IPS DF 6.9 (cell line): Measurements from ENCODE around the gene TFAP2D.

Experiments
- DNase-seq: peaks from one replicate; pipeline ENCODE4 v3.0.0-alpha.2; 2013; ENCODE audit warnings: low read depth, low spot score
- H3K27ac ChIP-seq: one replicate; pipeline ENCODE4 v1.5.1; 2013; ENCODE audit warnings: low read length, control low read depth
- H3K27me3 ChIP-seq: 2 replicates; pipeline ENCODE4 v1.6.1; 2013; ENCODE audit warnings: mild to moderate bottlenecking, low read length; ENCODE audit not compliant: control insufficient read depth, insufficient read depth
- H3K36me3 ChIP-seq: 2 replicates; pipeline ENCODE4 v1.6.1; 2013; ENCODE audit warnings: low read length; ENCODE audit not compliant: control insufficient read depth, insufficient read depth
- H3K4me1 ChIP-seq: 2 replicates; pipeline ENCODE4 v1.6.1; 2013; ENCODE audit warnings: low read length; ENCODE audit not compliant: control insufficient read depth, insufficient read depth
- H3K4me3 ChIP-seq: 2 replicates; pipeline ENCODE4 v1.5.1; 2013; ENCODE audit warnings: mild to moderate bottlenecking, low read length
- H3K9me3 ChIP-seq: 2 replicates; pipeline ENCODE4 v1.6.1; 2013; ENCODE audit warnings: low read length, inconsistent platforms; ENCODE audit not compliant: control insufficient read depth, insufficient read depth
- WGBS: extraction: QIAGEN DNeasy Blood & Tissue Kit; methylation state at CpG from one replicate; pipeline ENCODE4 v1.1.7; 2013; ENCODE audit warnings: mixed read lengths, missing lambda C conversion rate; ENCODE audit not compliant: insufficient read length, insufficient coverage; 5-methylcytosine and 5-hydroxymethylcytosine counted together

The TFAP2D gene

GRCh38 chr6:50817646-50817950 lies 104.3 kb downstream of the TFAP2D start:
- WGBS, result no CpG with 5 or more reads among the region's 2 CpGs
- Histone ChIP-seq H3K9me3 (no peaks in the 10 kb centered on the region), H3K4me1 (peaks cover 1% of the 10 kb centered on the region; the same call in 1 of the 2 replicates), H3K27me3 (peaks cover 52% of the 10 kb centered on the region), H3K36me3 (no peaks in the 10 kb centered on the region), H3K4me3 (no peak overlapping the region), H3K27ac (no peak overlapping the region)
- DNase-seq, result no peak

GRCh38 chr6:50818020-50818419 lies 104.7 kb downstream of the TFAP2D start:
- WGBS, result no CpG with 5 or more reads among the region's 6 CpGs
- Histone ChIP-seq H3K27me3 (peaks cover 56% of the 10 kb centered on the region), H3K4me3 (no peak overlapping the region), H3K4me1 (peaks cover 1% of the 10 kb centered on the region; the same call in 1 of the 2 replicates), H3K36me3 (no peaks in the 10 kb centered on the region), H3K27ac (no peak overlapping the region), H3K9me3 (no peaks in the 10 kb centered on the region)
- DNase-seq, result no peak

- WGBS, result no CpG with 5 or more reads among the region's 7 CpGs
- Histone ChIP-seq H3K36me3 (no peaks in the 10 kb centered on the region), H3K4me3 (peak within 1 kb of the TSS; percentile 2; the same call in 1 of the 2 replicates), H3K27me3 (peaks cover 62% of the 10 kb centered on the region), H3K4me1 (peaks cover 7% of the 10 kb centered on the region), H3K9me3 (no peaks in the 10 kb centered on the region), H3K27ac (no peak within 1 kb of the TSS)
- no peak for DNase-seq
These were observed 105.3 kb downstream of the TFAP2D start, which contains the start of gene TFAP2B for GRCh38 chr6:50818673-50819072. Gene TFAP2B, plus strand, starts transcription at chr6:50818871. Its CDS starts 21 bp downstream, at chr6:50818892.

GRCh38 chr6:50819466-50819903 lies 106.2 kb downstream of the TFAP2D start:
- no peak for DNase-seq
- Histone ChIP-seq H3K27ac (no peak overlapping the region), H3K4me1 (peaks cover 10% of the 10 kb centered on the region), H3K27me3 (peaks cover 67% of the 10 kb centered on the region), H3K9me3 (no peaks in the 10 kb centered on the region), H3K4me3 (peak overlapping the region; percentile 2; the same call in 1 of the 2 replicates), H3K36me3 (no peaks in the 10 kb centered on the region)
- no CpG with 5 or more reads among the region's 45 CpGs for WGBS

GRCh38 chr6:50819904-50820868 lies 106.9 kb downstream of the TFAP2D start:
- peak overlapping the region; percentile 8; the same call in 1 of the 2 replicates for H3K4me3 ChIP-seq
- DNase-seq, result no peak
- peaks cover 10% of the 10 kb centered on the region for H3K4me1 ChIP-seq
- peaks cover 67% of the 10 kb centered on the region for H3K27me3 ChIP-seq
- no peaks in the 10 kb centered on the region for H3K9me3 ChIP-seq
- no peaks in the 10 kb centered on the region for H3K36me3 ChIP-seq
- no peak overlapping the region for H3K27ac ChIP-seq
- 100% methylated on average over 2 of the region's 58 CpGs for WGBS

GRCh38 chr6:50820869-50821264 lies 107.5 kb downstream of the TFAP2D start:
- Histone ChIP-seq H3K27ac (no peak overlapping the region), H3K36me3 (no peaks in the 10 kb centered on the region), H3K4me1 (peaks cover 10% of the 10 kb centered on the region), H3K9me3 (no peaks in the 10 kb centered on the region), H3K27me3 (peaks cover 72% of the 10 kb centered on the region), H3K4me3 (no peak overlapping the region)
- no peak for DNase-seq
- WGBS, result no CpG with 5 or more reads among the region's 5 CpGs

- Histone ChIP-seq H3K27ac (no peak overlapping the region), H3K4me1 (peaks cover 10% of the 10 kb centered on the region), H3K27me3 (peaks cover 79% of the 10 kb centered on the region), H3K36me3 (no peaks in the 10 kb centered on the region), H3K4me3 (no peak overlapping the region), H3K9me3 (no peaks in the 10 kb centered on the region)
- no CpG with 5 or more reads among the region's 20 CpGs for WGBS
- no peak for DNase-seq
These were observed 108.2 kb downstream of the TFAP2D start for GRCh38 chr6:50821441-50822077.

GRCh38 chr6:50822078-50822476 lies 108.8 kb downstream of the TFAP2D start:
- no peaks in the 10 kb centered on the region for H3K9me3 ChIP-seq
- peaks cover 81% of the 10 kb centered on the region for H3K27me3 ChIP-seq
- H3K27ac ChIP-seq, result no peak overlapping the region
- H3K36me3 ChIP-seq, result no peaks in the 10 kb centered on the region
- WGBS, result no CpG with 5 or more reads among the region's 6 CpGs
- H3K4me3 ChIP-seq, result no peak overlapping the region
- H3K4me1 ChIP-seq, result peaks cover 10% of the 10 kb centered on the region
- no peak for DNase-seq
